GM12873 (cell line): ENCODE measurements around the gene ERLIN1.

Experiments
- TF ChIP-seq, protein P1 (sequence below): IDR thresholded peaks from 2 replicates; pipeline ENCODE4 v1.5.1; 2012; ENCODE audit warnings: low read depth, mild to moderate bottlenecking, moderate library complexity, low read length, control low read depth; ENCODE audit not compliant: insufficient read depth; ENCODE audit errors: missing control alignments

The ERLIN1 gene

DNA sequence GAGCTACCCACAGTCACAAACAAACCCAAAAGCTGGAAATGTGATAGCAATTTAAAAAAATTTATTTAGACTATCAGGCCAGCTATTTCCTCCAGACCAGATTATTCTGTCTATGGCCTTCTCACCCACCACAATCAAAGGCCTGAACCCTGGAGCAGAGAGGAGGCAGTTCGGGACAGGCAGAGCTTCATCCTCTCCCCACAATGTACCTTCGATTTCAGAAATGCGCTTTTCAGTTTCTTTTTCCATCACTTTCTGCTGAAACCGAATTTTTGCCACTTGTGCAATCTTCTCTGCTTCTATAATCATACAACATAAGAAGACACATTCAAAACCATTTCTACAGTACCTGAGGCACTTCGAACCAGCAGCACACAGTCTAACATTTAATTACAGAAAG is 29.9 kb downstream of the ERLIN1 start:
- TF ChIP-seq, protein P1, sequence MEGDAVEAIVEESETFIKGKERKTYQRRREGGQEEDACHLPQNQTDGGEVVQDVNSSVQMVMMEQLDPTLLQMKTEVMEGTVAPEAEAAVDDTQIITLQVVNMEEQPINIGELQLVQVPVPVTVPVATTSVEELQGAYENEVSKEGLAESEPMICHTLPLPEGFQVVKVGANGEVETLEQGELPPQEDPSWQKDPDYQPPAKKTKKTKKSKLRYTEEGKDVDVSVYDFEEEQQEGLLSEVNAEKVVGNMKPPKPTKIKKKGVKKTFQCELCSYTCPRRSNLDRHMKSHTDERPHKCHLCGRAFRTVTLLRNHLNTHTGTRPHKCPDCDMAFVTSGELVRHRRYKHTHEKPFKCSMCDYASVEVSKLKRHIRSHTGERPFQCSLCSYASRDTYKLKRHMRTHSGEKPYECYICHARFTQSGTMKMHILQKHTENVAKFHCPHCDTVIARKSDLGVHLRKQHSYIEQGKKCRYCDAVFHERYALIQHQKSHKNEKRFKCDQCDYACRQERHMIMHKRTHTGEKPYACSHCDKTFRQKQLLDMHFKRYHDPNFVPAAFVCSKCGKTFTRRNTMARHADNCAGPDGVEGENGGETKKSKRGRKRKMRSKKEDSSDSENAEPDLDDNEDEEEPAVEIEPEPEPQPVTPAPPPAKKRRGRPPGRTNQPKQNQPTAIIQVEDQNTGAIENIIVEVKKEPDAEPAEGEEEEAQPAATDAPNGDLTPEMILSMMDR, result no peak

DNA sequence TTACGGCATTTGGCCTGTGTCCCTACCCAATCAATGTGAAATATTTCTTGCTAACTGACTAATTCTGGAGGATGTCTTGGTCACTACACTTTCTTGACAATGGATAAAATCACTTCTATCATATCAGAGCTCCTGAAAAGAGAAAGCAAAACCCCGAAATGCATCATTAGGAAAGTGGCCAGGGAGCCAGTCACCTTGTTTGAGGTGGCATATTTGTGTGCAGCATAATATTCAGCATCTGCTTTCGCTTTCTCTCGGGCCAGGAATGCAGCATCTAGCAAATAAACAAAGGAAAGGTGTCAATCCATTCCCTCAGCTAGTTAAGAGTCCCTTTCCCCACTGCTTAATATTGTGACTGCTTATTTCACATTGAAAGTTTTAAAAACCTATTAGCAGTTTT is 31.2 kb downstream of the ERLIN1 start:
- TF ChIP-seq, protein P1, result no peak

DNA sequence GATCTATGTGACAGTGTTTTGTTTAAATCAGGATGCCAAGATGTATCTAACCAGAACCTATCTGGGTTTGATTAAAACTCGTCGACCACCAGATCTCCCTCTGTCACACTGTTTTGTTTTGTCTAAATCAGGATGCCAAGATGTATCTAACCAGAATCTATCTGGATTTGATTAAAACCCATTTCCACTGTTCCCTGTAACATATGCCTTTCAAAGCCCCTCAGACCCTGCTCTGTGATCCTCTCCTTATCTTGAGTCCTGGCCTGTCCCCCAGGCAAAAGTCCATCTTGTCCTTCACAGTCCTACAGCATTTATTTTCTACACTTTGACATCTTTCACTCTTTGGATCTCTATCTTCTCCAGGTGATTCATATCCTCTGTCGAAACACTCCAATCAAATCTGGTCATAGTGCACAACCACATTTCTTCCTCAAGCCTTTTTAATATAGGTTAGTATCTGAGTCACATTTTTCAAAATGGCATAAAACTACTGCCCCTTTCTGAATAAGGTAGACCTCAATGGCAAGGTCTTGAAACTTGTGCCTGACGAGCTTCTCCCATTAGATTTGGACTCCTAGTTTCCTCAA is 32.5 kb downstream of the ERLIN1 start:
- TF ChIP-seq, protein P1, result no peak

DNA sequence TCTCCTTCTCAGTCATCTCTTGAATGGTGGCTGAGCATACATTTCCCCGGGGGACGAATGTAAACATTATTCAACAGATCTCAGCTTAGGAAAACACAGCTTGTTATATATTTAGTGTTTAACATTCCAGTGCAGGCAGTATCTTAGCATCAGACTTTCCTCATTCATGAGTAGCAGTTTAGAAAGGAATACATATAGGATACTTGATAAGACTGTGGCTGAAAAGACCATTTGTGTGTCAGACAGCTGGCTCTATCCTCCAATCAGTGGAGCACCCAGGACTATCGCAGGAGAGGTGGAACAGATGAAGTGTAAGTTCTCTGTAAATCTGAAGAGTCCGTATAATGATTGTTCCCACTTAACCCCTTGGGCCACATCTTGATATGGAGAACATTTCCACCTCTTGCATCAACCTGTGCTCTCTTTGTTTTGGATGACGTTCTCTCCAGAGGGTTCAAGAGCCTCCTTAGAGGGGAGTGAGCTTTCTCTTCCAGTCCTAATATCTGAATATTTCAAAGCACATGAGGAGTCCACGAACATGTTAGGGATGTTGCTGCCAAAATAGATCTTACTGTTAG is 34.0 kb downstream of the ERLIN1 start:
- TF ChIP-seq, protein P1, result no peak

DNA sequence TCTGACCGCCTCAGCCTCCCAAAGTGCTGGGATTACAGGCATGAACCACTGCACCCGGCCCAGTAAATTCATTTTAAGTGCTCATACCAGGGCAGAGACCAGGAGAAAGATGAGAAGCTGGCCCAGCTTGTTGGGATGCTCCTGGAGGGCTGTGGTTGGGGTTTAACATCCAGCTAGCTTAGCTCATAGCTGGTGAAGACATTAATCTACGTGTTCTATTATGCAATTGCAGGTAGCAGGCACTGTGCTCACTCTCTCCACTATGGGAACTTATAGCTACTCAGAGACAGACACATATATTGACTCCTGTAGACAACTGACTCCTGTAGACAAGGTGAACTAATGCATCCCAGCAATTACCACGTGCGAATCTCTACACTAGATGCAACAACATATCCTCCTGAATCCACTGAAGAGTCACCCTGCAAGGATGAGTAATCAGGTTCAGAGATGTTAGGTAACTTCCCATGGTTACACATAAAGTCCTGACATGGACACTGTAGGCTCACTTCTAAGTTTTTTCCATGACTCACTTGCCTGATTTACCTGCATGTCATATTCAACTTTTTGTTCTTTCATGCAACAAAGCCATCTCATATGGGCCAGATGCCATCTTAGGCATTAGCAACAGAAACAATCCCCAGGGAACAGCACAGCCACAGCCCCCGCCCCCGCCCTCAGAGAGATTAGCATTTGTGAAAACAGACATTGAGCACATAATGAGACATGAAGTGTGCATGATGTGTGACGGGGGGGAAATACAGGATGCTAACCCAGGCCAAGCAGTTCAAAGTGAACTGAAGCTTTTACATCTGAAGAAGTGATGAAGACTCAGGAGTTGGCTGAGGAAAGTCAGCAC is 37.2 kb downstream of the ERLIN1 start:
- TF ChIP-seq, protein P1, result no peak

DNA sequence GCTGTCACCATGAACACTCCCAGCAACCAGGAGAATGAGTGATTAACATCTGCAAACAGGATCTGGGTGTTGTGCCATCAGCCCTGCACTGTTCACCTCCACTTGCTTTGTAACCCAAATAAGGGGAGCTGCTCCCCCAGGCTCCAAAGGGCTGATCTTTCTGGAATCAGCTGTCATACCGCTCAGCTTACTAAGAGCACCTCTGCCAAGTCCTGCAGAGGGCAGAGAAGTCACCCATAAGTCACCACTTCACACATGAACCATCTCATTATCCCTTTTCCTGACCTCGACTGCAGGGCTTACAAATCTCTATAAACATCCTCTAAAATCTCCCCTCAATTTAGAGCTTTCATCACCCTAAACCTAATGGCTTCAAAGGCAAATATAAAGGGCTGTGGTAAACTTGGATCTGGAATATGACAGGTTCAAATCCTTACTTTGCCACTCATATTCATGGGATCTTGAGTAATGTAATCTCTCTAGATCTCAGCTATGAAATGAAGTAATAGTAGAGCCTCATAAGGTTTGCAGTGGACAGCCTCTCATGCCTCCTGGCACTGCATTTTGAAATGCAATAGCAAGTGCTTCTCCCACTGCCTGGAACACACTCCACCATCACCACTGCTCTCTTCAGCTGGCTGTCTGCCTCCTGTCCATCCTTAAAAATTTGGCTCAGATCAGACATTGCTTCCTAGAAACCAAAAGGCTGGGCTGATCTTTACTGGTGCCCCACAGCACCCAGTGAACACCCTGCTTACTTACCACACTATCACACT is 38.8 kb downstream of the ERLIN1 start:
- TF ChIP-seq, protein P1, result no peak

DNA sequence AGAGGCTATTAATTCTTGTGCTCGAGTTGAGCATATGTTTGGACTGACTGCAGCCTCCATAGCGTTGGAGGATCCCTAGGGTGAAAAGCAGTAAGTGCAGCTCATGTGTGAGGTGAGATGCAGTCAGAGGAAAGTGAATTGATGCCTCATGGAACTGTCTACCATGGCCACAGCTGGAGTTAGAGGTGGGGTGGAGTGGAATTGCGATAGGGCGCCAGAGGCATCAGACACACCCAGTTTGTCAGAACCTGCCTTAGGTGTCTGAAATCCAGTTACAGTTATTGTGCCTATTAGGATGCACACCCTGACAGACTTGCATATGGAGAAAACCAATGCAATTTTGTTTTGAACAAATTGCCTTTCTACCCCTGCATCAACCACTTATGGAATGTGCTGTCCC is 39.4 kb downstream of the ERLIN1 start:
- TF ChIP-seq, protein P1, result no peak
